ENCODE measurements around the gene IRF4.

Gene IRF4

DNA sequence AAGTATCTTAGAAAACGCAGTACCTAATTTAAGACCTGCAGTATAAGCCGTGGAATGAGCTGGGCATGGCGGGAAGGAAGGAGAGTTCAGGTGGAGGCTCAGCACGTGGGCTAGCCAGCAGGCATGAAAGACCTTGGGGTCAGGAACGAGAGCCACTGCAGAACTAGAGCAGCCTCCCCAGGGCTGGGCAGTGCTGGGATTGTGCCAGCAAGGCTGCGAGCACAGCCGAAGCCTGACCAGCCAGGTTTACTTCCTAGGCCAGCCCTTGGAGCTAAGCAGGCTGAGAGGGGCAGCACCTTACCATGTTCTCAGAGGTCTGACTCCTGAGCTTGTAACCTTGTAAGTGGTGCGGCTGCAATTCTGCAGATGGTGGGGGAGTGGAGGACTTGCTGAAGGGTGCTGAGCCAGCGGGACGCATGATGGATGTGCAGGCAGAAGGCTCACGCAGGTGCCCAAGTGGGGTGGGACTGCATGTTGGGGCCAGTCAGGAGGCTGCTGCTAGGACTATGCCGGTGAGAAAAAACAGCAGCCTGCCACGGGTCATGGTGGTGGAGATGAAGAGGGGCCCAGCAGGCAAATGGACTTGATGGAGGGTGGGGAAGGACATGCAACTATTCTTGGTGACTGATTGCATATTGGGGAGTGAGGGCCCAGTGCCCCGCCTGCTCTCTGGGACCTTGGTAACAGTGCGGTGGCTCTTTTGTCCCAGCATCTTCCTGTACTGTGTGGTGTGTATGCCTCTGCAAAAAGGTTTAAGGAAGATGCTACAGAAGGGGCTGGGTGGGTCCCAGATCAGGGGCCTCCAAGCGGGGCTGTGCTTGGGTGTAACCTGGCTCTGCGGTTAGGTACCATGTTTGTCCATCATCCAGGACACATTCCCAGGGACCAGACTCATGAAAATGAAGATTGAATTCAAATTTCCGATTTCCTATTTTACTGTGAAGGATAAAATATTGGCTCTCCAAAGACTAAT is 37.6 kb upstream of the IRF4 start:
- no peak for DNase-seq (ENCODE audit: low read depth)

DNA sequence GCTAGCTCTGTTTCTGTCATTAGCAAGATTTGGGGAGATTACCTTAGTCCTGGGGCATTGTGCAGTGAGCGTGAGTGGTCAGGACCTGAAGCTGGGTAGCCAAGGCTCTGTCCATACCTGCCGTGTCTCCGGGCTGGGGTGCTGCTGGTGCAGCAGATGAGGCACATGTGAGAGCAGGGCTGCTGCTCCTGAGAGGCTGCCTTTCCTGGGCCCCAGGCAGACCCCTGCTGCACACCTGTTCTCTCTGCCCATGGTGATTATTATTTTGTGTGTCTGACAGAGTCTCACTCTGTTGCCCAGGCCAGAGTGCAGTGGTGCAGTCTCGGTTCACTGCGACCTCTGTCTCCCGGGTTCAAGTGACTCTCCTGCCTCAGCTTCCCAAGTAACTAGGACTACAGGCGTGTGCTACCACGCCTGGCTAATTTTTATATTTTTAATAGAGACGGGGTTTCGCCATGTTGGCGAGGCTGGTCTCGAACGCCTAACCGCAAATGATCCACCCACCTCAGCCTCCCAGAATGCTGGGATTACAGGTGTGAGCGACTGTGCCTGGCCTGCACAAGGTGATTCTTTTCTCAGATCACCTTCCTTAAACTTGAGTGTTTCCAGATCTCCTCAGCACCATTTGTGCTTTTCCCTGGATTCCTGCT is 36.8 kb upstream of the IRF4 start:
- DNase-seq (ENCODE audit: low read depth): no peak

DNA sequence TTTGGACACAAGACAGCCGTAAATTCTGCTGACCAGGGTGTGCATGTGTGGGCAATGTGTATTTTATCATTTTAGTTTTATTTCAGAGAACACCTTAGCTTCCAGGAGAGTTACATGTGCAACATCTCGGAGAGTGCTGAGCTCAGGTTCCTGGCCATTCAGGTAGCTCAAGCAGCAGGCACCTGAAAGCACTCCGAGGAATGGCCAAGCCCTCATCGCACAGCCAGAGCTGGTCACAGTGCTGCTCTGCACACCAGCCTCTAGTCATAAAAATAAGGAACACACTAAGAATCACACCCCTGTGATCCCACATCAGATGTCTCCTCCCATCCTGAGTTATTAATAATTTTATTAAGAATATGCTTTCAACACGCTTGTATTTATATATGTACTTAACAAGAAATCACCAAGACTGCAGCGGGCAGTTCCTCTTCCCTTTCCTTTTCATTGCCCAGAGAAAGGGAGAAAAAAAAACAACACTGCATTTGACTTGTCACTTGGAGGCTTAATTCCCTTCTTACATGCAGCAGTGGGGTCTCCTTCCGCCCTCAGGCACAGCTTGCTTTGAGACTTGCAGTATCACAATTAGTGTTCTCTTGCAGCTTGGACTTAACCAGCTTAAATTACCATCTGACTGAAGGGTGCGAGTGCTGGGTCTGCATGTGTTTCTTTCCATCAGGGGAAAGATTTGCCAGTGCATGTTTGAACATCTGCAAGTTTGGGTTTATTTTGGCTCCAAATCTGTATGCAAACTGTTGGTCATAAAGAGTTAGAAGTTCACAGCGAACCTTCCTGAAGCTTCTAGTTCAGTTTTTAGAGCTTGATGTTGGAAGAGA is 36.0 kb upstream of the IRF4 start:
- DNase-seq (ENCODE audit: low read depth): no peak

DNA sequence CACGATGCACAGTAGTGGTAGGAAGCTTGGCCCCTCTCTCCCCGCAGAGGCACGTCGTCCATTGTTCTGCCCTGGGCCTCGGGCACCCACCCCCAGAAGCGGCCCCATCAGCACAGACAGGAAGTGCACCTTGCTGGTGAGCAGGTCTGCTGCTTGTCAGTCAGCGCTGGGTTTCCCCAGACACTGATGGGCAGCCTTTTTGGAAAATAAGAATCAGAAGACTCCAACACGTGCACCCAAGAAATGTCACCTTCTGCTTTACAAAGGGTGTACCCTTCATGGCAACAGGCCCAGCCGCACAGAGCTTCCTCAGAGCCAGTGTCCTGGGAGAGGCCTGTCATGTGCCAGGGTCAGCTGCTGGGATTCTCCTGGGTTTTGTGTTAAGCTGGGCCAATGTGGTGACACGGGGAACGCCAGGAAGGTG is 34.7 kb upstream of the IRF4 start:
- no peak for DNase-seq (ENCODE audit: low read depth)

DNA sequence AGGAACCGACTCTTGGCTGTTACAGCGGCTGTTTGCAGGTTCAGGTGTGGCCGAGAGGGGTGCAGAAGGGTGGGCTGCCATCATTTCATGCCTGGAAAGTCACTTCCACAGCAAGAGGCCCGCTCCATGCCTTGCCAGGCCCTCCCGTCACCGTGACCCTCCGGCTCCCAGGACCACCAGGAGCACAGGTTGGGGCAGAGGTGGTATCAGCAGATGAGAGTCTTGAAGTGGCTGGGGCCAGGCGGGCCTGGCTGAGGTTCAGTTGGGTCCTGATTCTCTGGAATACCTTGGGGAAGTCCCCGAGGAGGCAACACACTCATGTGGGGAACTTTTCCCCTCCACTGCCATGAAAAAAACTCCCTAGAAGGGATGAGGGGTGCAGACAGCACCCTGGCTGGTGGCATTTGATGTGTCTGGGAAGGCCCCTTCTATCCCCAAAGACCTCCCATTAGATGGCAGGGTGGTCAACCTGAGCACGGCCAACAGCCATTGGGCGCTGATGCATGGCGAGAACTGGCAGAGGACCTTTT is 34.2 kb upstream of the IRF4 start:
- no peak for DNase-seq (ENCODE audit: low read depth)

DNA sequence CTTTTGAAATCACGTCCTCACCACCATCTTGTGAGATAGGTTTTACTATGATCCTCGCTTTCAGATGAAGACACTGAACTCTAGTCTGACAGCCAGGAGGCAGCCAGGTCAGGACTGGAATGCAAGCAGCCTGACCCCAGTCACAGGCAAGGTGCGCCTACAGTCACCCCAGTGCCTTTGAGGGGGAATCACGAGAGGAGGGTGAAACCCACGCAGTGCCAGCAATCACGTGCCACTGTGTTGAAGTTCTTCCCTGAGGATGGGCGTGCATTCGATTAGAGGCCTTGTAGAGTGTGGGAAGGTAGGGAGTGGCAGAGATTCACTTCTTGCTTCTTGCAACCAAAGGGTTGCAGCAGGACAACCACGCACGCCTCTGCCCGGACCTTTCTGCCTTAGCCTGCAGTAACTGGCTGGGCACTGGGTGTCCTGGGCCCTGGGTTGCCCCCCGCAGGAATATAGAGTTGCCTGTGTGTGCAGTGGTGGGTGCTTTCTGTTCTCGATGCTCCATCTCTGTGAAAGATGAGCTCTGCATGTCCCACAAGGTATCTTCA is 33.7 kb upstream of the IRF4 start:
- DNase-seq (ENCODE audit: low read depth): no peak

DNA sequence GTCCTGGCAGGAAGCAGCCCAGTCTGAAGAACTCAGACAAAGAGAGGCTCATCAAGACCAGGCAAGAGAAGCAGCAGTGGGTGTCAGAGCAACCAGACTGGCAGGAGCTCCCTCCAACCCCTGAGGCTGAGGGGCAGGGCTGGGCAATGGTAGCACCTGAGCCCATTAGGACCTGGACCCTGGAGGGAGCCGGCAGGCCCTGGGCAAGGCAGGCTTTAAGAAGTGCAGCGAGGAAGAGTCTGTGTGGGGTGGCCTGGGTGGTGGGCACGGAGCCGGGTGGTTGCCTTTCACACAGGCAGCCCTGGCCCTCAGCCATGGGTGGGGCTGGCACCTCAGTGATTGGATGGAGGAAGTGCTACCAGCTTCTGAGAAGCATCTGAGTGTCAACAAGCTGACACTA is 33.1 kb upstream of the IRF4 start:
- no peak for DNase-seq (ENCODE audit: low read depth)

DNA sequence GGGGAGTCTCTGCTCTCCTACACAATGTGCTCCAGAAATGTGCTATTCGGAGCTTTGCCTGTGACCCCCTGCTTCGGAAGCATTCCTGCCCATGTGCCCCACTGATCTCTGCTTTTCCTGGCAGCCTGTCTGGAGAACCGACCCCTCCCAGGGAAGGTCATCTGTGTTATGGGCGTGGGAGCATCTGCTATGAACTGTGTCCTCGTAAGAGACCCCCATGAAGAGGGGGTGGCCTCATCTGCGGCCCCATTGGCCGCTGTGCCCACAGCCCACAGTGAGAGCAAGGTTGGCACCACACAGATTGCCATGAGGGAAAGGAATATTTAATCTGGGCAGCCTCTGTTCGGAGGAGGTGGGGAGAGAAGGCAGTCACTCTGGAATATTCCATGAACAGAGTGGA is 32.7 kb upstream of the IRF4 start:
- DNase-seq (ENCODE audit: low read depth): no peak

DNA sequence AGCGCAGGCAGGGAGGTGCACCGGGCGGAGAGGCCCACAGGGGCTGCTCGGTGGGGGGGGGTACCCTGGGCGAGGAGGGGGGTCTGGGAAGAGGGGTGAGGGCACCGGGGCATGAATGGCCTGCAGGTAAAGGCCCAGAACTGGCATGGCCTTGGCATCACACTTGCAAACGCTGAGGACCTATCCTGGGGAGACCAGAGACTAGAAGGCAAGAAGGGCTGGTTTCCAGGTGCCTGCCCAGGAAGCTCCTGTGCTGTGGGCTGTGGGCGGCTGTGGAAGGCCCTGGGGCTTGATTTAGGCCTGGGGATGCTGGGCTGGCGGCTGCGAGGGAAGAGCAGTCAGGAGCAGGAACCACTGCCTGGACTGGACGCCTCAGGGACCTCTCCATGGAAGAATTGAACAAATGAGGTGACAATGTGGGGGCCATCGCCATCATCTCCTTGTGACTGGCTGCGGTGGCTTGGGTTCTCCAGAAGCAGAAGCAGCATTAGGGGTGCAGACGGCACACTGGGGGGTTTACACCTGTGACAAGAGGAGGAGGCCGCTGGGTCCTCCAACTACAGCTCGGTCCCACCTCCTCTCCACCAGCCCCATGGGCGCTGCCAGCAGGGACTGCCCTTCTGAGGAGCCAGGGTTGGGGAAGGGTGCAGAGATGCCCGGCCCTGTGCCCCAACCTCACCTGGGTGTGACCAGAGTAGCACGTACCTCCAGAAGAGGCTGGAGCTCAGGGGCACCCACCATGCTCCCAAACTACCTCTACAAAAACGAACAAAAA is 32.1 kb upstream of the IRF4 start:
- DNase-seq (ENCODE audit: low read depth): no peak

DNA sequence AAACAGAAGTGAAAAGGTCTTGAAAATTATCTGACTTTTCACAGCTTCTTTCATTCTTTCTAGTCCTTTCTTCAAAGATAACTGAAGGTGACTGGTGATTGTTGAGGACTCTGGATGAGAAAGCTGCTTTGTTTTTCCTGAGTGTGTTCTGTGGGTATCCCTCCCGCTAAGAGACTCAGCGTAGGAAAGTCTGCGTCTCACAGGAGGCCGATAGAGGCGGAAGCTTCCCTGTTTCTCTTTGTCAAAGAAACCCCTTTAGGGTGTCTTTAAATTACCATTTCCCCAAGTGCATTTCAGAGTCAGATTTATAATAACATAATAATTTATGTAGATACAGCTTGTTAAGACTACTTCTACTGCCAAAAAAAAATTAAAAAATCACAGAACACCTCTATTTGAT is 31.2 kb upstream of the IRF4 start:
- no peak for DNase-seq (ENCODE audit: low read depth)

DNA sequence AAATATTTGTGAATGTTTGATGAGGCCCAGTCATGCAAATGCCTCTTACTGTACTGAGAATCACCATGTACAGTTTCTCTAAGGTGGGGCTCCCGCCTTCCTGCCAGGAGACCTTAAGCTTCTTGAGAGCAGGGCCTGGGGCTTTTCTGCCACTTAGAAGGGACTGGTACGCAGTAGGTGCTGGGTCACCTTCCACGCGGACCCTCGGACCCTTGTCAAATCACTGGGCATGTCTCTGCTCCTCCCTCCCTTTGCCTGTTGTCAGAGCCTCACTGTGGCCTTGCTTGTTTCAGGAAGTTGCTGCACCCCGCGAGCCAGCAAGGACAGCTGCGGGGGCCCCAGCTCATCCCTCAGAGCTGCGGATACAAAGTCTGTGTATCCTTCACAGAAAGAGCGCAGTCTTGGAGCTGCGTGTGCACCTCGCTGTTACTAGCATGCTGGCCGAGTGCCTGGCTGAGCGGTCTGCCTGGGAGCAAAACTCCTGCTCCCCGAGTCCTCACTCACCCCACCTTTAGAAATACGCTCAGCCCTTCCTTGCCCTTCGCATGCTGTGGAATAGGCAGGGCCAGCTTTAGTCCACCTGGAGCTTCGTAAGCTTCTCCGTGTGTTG is 30.7 kb upstream of the IRF4 start:
- DNase-seq (ENCODE audit: low read depth): no peak

DNA sequence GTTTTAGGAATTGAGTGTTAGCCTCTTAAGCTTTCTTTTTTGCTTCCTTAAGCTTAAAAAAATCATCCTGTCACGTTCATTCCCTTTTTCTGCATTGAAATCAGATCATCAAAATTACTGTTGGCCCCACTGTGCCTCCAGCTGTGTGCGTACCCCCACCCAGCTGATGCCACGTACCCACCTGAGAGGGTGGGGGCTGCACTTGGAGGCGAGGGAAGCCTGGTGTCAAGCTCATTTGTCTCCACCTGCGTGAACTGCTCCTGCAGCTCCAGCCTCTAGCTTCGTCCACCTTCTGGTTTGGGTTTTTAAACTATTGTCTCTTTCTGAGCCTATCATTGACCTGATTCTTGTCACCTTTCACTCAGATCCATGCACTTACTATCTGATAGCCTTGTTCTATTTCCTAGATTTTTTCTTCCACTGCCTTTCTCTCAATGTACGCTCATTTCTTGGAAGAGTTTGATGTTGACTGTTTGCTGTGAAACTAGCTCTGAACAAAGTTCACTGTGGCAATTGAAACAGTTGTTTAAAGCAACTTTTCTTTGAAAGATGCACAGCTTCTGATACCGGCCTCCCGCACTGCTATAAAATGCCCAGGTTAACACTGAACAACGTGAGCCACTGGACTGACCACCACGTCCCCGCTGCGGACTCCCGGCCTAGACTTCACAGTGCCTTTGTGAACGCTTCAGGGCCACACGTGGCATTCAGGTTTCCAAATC is 30.0 kb upstream of the IRF4 start:
- DNase-seq (ENCODE audit: low read depth): no peak

DNA sequence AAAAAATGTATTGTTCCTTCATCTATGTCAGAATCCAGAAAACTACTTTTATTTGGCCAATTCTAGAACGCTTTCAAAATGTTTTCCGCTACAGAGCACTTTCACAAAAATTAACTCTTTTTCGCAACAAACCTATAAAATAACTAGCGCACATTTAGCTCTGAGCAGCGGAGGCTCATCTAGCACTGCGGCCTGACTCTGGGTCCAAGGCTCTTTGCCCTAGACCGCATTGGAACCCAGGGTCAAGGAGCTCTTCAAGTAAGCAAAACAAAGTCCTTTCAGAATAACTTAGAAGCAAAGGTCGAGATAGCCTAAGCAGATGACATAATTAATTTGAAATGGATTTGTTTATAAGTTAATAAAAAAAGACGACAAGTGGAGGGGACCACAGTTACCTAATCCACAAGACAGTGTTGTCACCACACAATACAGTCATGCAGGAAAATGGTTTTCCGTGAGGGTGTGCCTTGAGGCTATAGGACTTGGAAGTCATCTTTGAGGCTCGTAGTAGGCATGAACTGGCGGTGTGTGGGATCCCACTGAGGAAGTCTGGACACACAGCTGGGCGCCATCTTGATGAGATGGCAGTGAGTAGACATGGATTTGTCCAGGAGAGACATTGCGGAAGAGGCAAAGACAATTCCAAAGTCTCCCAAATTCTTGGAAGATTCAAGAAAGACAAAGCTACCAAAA is 29.2 kb upstream of the IRF4 start:
- DNase-seq (ENCODE audit: low read depth): no peak

DNA sequence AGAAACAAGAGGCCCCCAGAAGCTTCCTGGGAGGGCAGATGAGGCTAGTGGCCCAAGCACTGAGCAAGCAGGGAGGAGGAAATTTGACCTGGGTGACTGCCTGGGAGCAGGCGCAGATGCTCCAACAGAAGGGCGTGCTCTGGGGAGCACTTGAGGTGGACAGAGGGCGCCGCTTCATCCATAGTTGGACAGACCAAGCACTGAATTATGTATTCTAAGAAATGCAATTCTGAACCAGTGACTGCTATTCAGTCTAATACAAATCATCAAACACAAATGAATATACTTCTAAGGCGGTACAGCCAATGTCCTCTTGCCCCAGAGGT is 28.7 kb upstream of the IRF4 start:
- no peak for DNase-seq (ENCODE audit: low read depth)

DNA sequence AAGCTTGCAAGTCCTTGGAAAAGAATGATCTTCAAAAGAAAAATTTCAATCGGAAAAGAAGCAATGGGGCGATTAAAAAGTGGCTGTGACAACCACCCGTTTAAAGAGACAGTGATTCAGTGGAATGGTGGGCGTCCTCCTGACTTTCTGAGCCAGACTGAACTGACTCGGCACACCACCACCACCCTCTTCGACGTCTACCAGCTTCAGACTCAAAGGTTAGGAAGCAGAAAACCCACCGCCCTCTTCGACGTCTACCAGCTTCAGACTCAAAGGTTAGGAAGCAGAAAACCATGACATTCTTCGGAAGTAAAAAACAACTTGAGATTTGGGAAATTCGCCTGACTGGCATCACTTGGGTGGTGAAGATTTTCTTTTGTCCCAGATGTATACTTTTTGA is 28.3 kb upstream of the IRF4 start:
- no peak for DNase-seq (ENCODE audit: low read depth)

DNA sequence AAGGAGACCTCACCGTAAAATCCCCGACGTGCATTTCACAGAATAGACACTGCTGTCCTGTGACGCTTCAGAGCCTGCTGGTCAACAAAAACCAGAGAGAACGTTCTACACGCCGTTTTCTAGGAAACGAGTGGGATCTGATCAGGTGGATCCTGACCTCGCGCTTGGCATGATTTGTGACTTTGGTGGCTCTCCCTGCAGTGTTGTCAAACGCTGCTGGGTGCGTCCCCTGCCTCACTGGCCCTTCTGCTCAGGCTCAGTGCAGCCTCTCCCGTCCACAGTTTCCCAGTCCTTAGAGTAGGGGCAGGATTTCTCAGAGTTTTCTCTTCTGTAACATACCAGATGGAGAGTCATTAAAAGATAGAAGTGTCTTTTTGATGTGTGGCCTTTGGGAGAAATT is 27.6 kb upstream of the IRF4 start:
- no peak for DNase-seq (ENCODE audit: low read depth)

DNA sequence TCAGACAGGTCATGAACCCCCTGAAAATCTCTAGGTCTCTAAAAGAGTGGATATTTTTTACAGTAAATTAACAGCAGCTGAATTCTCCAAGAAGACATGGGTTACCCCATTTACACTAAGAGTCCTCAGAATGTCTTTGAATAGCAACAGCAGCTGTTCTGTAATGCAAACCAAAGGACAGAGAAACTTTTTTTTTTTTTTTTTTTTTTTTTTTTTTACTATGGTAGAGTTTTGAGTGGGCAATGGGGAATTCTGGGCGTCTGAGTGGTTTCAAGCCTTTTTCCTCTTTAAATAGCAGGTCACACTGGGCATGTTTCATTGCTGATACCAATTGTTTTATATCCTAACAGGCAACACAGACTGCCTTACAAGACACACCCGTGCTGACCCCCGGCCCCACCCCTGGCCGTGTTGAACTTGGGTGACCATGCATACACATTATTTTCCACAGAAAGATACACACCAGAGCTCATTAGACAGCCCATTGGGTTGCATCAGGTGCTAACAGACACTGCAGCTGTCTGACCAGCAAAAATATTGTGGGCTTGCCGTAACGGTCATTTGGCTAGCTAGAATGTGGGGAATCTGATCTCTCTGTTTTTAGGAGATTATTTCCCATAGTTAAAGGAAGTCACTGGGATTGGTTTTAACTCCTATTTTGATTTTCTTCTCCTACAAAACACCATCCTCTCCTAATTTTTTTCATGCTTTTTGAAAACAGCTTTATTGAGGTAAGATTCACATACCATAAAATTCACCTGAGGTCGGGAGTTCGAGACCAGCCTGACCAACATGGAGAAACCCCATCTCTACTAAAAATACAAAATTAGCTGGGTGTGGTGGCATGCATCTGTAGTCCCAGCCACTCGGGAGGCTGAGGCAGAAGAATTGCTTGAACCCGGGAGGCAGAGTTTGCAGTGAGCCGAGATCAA is 26.7 kb upstream of the IRF4 start:
- DNase-seq (ENCODE audit: low read depth): no peak

DNA sequence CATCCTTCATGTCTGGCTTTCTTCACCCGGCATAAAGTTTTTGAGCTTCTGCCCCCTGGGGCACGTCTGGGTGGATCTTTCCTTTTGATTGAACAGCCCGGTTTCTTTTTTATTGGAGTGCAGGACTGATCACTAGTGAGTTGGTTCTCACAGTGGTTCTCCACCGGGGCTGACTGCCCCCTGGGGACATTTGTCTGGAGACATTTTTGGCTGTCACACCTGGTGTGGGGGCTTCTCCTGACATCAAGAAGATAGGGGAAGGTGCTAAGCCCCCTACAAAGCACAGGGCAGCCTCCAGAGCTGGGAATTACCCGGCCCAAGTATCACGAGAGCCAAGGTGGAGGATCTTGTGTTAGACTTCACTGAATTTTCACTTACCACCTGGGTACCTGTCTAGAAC is 25.7 kb upstream of the IRF4 start:
- no peak for DNase-seq (ENCODE audit: low read depth)
